HepG2 (cell line): ENCODE measurements around the gene FABP2. TPM values are rescaled to one million over a fixed set of nuclear protein-coding genes. Genes with fewer than 3 reads are reported as not detected.
A peak's percentile ranks its signal among the peaks of the same experiment; 100 is the strongest.

Experiments
- AKNA ChIP-seq: sonication (generic); formaldehyde crosslinking; IDR thresholded peaks from 2 replicates; pipeline ENCODE4 v1.4.0; 2020; ENCODE audit warnings: missing genetic modification reagents, borderline replicate concordance
- HIVEP1 ChIP-seq: sonication (generic); formaldehyde crosslinking; IDR thresholded peaks from 2 replicates; pipeline ENCODE4 v1.4.0; 2020; ENCODE audit warnings: mild to moderate bottlenecking, missing genetic modification reagents
- MXD3 ChIP-seq: IDR thresholded peaks from 2 replicates; pipeline ENCODE4 v1.6.1; 2016; ENCODE audit warnings: mild to moderate bottlenecking, missing biosample characterization, missing genetic modification reagents
- NFAT5 ChIP-seq: sonication (generic); formaldehyde crosslinking; IDR thresholded peaks from 2 replicates; pipeline ENCODE4 v1.4.0; 2020; ENCODE audit warnings: missing genetic modification reagents
- SMAD1 ChIP-seq: sonication (generic); formaldehyde crosslinking; IDR thresholded peaks from 2 replicates; pipeline ENCODE4 v1.4.0; 2020; ENCODE audit warnings: missing genetic modification reagents, low read depth, mild to moderate bottlenecking, borderline replicate concordance
- SMYD3 ChIP-seq: sonication (generic); formaldehyde crosslinking; IDR thresholded peaks from 2 replicates; pipeline ENCODE4 v1.8.1; 2023; ENCODE audit warnings: mild to moderate bottlenecking, missing genetic modification reagents
- ZBED4 ChIP-seq: sonication (generic); formaldehyde crosslinking; IDR thresholded peaks from 2 replicates; pipeline ENCODE4 v1.4.0; 2020; ENCODE audit warnings: missing genetic modification reagents, borderline replicate concordance
- ZBTB38 ChIP-seq: sonication (generic); formaldehyde crosslinking; IDR thresholded peaks from 2 replicates; pipeline ENCODE4 v1.5.1; 2020; ENCODE audit warnings: mild to moderate bottlenecking, missing genetic modification reagents
- ZEB1 ChIP-seq: IDR thresholded peaks from 2 replicates; pipeline ENCODE4 v1.6.1; 2012; ENCODE audit warnings: mild to moderate bottlenecking, low read depth, inconsistent platforms; ENCODE audit not compliant: insufficient replicate concordance
- ZMYM3 ChIP-seq: sonication (generic); formaldehyde crosslinking; IDR thresholded peaks from 2 replicates; pipeline ENCODE4 v1.5.1; 2020; ENCODE audit warnings: mild to moderate bottlenecking, missing genetic modification reagents
- ZNF44 ChIP-seq: sonication (generic); formaldehyde crosslinking; IDR thresholded peaks from 2 replicates; pipeline ENCODE4 v1.5.1; 2020; ENCODE audit warnings: mild to moderate bottlenecking, missing genetic modification reagents
- polyA plus RNA-seq, 8 experiments: library from polyadenylated mRNA; depleted of rRNA in 3 of 8; stranded (reverse) in 7 of 8; unstranded in 1 of 8; fragments of >200 nt; fragmentation: Illumina TruSeq in 4 of 8; extraction: Trizol in 4 of 8; gene quantifications; 2 replicates each; pipeline versions ENCODE4 v1.2.1 to v1.2.3, GENCODE V29; 2011 to 2016; ENCODE audit warnings: low read depth in 4 of 8, missing spikeins in 1 of 8, mixed read lengths in 1 of 8; ENCODE audit not compliant: insufficient read depth in 1 of 8
- total RNA-seq, 5 experiments: library from RNA; depleted of rRNA; stranded (reverse); fragments of >200 nt; fragmentation: Illumina TruSeq; extraction: Trizol; gene quantifications; 2 replicates each; pipeline ENCODE4 v1.2.3, GENCODE V29; 2016; ENCODE audit warnings: low read depth in 1 of 5

The FABP2 gene
- total and polyA plus RNA-seq, 2 of the 13 experiments (the other 11 are each of a cell fraction or from before 2014, with no cell fraction given) = 0.78 to 1.2 TPM

- TF ChIP-seq NFAT5 (CRISPR knock-in tag) (no peak), ZNF44 (CRISPR knock-in tag) (no peak), ZBED4 (CRISPR knock-in tag) (peak; percentile 74; the same call in 1 of the 2 replicates), MXD3 (CRISPR knock-in tag) (0 out of 2 replicates have a peak, but pooled peaks have one; percentile 35), SMYD3 (peak; percentile 75; the same call in 1 of the 2 replicates), SMAD1 (peak; percentile 87; the same call in 1 of the 2 replicates), HIVEP1 (peak; percentile 56), AKNA (CRISPR knock-in tag) (0 out of 2 replicates have a peak, but pooled peaks have one; percentile 62), ZEB1 (no peak), ZMYM3 (CRISPR knock-in tag) (no peak), ZBTB38 (CRISPR knock-in tag) (peak; percentile 81; the same call in 1 of the 2 replicates)
Observed at GRCh38 chr4:119300101-119300978, 21.6 kb downstream of the FABP2 start (continued).
